Neural crest cell (in vitro differentiated cells): ENCODE results near the gene DEF6. TPM values are rescaled to one million over a fixed set of nuclear protein-coding genes. Genes with fewer than 3 reads are reported as not detected.
"Not testable (repeated sequence)": the region's sequence is repeated elsewhere in the genome, so short reads cannot be mapped to it uniquely, and the experiment has no call there.

Source experiments
- DNase-seq: peaks from one replicate; pipeline ENCODE4 v3.0.0; 2021; ENCODE audit warnings: low read depth, mixed read lengths, low spot score
- H3K27ac Mint-ChIP-seq: one replicate; pipeline ENCODE4 v1.8.0; 2021; ENCODE audit warnings: mild to moderate bottlenecking, mixed read lengths; ENCODE audit not compliant: unreplicated experiment
- H3K27me3 Mint-ChIP-seq: 2 replicates; pipeline ENCODE4 v1.8.0; 2021; ENCODE audit warnings: low read depth, mild to moderate bottlenecking, mixed read lengths
- H3K36me3 Mint-ChIP-seq: 2 replicates; pipeline ENCODE4 v1.8.0; 2021; ENCODE audit warnings: low read depth, mild to moderate bottlenecking, mixed read lengths
- H3K4me1 Mint-ChIP-seq: 2 replicates; pipeline ENCODE4 v1.8.0; 2021; ENCODE audit warnings: mixed read lengths
- H3K4me3 Mint-ChIP-seq: one replicate; pipeline ENCODE4 v1.8.0; 2021; ENCODE audit warnings: mild to moderate bottlenecking, mixed read lengths
- H3K9me3 Mint-ChIP-seq: 2 replicates; pipeline ENCODE4 v1.8.0; 2021; ENCODE audit warnings: mixed read lengths
- total RNA-seq: library from RNA; stranded (reverse); gene quantifications from 2 replicates; pipeline ENCODE4 v1.2.1, GENCODE V29; 2021
- TF ChIP-seq, protein P1 (sequence below): fragments of 200-600 bp; sonication (generic); conservative IDR thresholded peaks from 2 replicates; pipeline ENCODE4 v1.5.0; 2021; ENCODE audit warnings: antibody characterized with exemption, mild to moderate bottlenecking

DEF6 gene
- total RNA-seq, 1 donor from 2014 or later = 1.9 TPM

DNA sequence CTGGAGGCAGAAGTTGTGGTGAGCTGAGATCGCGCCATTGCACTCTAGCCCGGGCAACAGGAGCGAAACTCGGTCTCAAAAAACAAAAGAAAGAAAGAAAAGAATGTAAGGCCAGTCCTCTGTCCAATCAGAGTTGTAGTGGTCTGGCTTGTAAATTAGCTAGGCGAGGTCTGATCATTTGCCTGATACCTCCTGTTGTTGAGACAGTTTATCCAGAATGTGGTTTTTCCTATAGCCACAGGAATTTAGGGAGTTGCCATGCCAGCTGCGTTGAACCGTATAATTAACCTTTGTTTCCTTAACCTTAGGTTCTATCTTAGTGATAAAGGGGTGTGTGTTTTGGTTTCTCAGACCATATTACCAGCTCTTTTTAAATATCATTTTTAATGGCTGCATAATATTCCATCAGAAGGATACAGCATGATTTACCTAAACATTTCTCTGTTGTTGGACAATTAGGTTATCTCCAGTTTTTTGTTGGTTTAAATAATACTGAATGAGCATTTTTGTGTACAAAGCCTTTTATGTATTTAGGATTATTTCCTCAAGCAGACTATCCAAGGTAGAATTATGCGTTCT lies 33.0 kb downstream of the DEF6 start:
- TF ChIP-seq, protein P1, sequence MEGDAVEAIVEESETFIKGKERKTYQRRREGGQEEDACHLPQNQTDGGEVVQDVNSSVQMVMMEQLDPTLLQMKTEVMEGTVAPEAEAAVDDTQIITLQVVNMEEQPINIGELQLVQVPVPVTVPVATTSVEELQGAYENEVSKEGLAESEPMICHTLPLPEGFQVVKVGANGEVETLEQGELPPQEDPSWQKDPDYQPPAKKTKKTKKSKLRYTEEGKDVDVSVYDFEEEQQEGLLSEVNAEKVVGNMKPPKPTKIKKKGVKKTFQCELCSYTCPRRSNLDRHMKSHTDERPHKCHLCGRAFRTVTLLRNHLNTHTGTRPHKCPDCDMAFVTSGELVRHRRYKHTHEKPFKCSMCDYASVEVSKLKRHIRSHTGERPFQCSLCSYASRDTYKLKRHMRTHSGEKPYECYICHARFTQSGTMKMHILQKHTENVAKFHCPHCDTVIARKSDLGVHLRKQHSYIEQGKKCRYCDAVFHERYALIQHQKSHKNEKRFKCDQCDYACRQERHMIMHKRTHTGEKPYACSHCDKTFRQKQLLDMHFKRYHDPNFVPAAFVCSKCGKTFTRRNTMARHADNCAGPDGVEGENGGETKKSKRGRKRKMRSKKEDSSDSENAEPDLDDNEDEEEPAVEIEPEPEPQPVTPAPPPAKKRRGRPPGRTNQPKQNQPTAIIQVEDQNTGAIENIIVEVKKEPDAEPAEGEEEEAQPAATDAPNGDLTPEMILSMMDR = no peak
- no peaks in the 10 kb centered on the region for H3K9me3 Mint-ChIP-seq
- H3K4me1 Mint-ChIP-seq = peaks cover 5% of the 10 kb centered on the region
- peaks cover 29% of the 10 kb centered on the region for H3K27me3 Mint-ChIP-seq
- no peak overlapping the region for H3K27ac Mint-ChIP-seq
- DNase-seq = no peak
- peaks cover 2% of the 10 kb centered on the region for H3K36me3 Mint-ChIP-seq
- no peak overlapping the region for H3K4me3 Mint-ChIP-seq

DNA sequence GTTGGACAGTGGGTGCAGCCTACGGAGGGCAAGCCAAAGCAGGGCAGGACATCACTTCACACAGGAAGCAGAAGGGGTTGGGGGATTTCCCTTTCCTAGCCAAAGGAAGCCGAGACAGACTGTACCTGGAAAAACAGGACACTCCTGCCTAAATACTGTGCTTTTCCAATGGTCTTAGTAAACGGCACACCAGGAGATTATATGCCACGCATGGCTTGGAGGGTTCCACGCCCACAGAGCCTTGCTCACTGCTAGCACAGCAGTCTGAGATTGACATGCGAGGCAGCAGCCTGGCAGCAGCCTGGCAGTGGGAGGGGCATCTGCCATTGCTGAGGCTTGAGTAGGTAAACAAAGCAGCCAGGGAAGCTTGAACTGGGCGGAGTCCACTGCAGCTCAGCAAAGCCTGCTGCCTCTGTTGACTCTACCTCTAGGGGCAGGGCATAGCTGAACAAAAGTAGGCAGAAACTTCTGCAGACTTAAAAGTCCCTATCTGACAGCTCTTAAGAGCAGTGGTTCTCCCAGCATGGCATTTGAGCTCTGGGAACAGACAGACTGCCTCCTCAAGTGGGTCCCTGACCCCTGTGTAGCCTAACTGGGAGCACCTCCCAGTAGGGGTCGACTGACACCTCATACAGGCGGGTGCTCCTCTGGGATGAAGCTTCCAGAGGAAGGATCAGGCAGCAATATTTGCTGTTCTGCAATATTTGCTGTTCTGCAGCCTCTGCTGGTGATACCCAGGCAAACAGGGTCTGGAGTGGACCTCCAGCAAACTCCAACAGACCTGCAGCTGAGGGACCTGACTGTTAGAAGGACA lies 34.7 kb downstream of the DEF6 start:
- not testable (repeated sequence) for H3K9me3 Mint-ChIP-seq, H3K36me3 Mint-ChIP-seq, DNase-seq, H3K27ac Mint-ChIP-seq, H3K4me3 Mint-ChIP-seq, H3K4me1 Mint-ChIP-seq
- H3K27me3 Mint-ChIP-seq = peaks cover 40% of the 10 kb centered on the region
- TF ChIP-seq, protein P1 = peak; percentile 16

DNA sequence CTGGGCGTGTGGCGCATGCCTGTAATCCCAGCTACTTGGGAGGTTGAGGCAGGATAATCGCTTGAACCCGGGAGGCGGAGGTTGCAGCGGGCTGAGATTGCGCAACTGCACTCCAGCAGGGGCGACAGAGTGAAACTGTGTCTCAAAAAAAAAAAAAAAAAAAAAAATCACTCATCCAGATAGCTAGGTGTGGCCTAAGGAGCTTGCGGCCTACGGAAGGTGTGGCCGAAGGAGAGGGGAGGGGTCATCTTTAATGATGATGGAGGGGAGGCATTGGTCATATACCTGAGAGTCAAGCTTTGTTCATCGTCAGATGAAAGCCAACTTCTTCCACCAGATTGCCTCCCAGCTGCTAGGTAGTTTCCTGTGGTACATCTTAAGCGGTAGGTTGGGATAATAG lies 43.9 kb downstream of the DEF6 start:
- Mint-ChIP-seq H3K4me1 (peaks cover 29% of the 10 kb centered on the region), H3K27ac (no peak overlapping the region), H3K9me3 (peaks cover 6% of the 10 kb centered on the region), H3K4me3 (peak overlapping the region; percentile 97), H3K27me3 (peaks cover 14% of the 10 kb centered on the region), H3K36me3 (peaks cover 5% of the 10 kb centered on the region)
- TF ChIP-seq, protein P1 = no peak
- DNase-seq = no peak

DNA sequence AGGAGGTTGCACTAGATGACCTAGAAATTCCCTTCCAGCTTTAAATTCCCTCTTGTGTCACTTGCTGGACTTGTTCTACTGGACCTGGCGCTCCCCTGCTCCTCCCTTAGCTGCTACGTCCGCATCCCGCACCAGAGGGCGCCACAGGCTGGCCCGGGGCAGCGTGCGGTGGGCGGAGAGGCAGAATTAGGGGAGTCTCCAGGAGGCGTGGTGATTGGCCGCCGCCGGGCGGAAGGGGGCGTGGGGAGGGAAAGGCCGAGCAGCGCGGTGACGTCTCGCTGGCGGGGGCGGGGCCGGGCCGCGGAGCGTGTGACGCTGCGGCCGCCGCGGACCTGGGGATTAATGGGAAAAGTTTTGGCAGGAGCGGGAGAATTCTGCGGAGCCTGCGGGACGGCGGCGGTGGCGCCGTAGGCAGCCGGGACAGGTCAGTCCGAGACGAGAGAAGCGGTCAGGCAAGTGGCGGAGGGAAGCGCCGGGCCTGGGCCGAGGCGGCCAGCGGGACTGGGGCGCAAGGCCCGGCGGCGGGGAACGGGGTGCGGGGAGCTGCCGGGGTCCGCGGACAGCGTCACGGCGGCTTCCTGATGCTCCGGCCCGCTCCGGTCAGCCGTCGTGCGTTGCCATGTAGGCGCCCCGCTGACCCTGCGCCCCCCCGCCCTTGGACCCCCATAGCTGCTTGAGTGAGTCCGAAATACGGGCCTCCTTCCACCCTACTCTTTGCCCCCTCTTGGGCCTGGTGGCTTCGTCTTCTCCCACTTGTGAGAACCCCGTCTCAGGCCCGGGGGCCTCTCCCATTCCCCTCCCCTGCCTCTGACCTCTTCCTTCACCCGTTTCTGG lies 44.9 kb downstream of the DEF6 start, which contains the start of gene PPARD:
PPARD (plus strand) TSS at position 301 of the 834 bp plus-strand sequence. CDS start 68,530 bp downstream, outside the sequence.
- peaks cover 3% of the 10 kb centered on the region for H3K9me3 Mint-ChIP-seq
- peak within 1 kb of the TSS; percentile 97 for H3K27ac Mint-ChIP-seq
- H3K36me3 Mint-ChIP-seq = peaks cover 5% of the 10 kb centered on the region
- peaks cover 29% of the 10 kb centered on the region for H3K4me1 Mint-ChIP-seq
- DNase-seq = peak; percentile 99
- TF ChIP-seq, protein P1 = peak; percentile 96
- peaks cover 5% of the 10 kb centered on the region for H3K27me3 Mint-ChIP-seq
- peak within 1 kb of the TSS; percentile 97 for H3K4me3 Mint-ChIP-seq

DNA sequence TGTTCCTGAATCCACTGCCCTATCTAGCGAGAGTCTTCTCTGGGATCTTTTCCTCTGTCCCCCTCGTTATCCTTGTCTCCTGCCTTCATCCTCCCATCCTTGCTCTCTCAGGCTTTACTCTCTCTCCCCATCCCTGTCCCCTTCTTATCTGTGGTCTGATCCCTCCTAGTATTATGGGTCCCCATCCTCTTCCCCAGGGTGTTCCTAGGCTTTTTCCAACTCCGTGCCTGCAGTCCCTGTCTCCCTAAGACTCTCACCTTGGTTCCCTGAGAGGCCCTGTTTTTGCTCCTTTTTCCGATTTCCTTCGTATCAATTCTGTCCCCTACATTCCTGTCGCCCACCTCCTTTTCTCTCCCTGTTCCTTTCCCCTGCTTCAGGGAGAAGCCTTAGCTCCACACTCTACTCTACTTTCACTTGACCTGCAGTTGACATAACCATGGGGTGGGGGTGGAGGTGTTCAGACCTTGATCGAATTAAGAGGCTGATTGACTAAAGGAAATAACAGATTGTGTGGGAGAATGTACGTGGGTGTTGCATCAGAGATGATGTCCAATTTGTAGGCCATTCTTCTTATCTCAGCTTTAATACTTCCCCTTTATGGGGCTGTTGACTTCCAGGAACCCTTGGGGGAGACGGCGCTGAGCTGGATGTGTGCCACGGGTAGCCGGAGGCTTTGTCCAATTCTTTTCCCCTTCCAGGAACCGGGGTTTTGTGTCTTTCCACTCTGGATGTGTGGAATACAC lies 45.6 kb downstream of the DEF6 start:
- Mint-ChIP-seq H3K4me3 (peak overlapping the region; percentile 97), H3K36me3 (peaks cover 5% of the 10 kb centered on the region), H3K27ac (peak overlapping the region; percentile 97), H3K4me1 (peaks cover 32% of the 10 kb centered on the region), H3K27me3 (no peaks in the 10 kb centered on the region), H3K9me3 (peaks cover 3% of the 10 kb centered on the region)
- TF ChIP-seq, protein P1 = no peak
- no peak for DNase-seq
